Jurkat, Clone E6-1 (cell line): ENCODE measurements around the gene FGF22.
A peak's percentile ranks its signal among the peaks of the same experiment; 100 is the strongest.
"Not testable (repeated sequence)": the region's sequence is repeated elsewhere in the genome, so short reads cannot be mapped to it uniquely, and the experiment has no call there.

ENCODE experiments used
- DNase-seq: peaks from one replicate; pipeline ENCODE4 v3.0.0-alpha.2; 2011; ENCODE audit warnings: low read depth, low spot score
- H3K4me3 ChIP-seq: 2 replicates; pipeline ENCODE4 v1.5.1; 2011; ENCODE audit warnings: mild to moderate bottlenecking, low read length, control low read depth, moderate library complexity

Gene FGF22

DNA sequence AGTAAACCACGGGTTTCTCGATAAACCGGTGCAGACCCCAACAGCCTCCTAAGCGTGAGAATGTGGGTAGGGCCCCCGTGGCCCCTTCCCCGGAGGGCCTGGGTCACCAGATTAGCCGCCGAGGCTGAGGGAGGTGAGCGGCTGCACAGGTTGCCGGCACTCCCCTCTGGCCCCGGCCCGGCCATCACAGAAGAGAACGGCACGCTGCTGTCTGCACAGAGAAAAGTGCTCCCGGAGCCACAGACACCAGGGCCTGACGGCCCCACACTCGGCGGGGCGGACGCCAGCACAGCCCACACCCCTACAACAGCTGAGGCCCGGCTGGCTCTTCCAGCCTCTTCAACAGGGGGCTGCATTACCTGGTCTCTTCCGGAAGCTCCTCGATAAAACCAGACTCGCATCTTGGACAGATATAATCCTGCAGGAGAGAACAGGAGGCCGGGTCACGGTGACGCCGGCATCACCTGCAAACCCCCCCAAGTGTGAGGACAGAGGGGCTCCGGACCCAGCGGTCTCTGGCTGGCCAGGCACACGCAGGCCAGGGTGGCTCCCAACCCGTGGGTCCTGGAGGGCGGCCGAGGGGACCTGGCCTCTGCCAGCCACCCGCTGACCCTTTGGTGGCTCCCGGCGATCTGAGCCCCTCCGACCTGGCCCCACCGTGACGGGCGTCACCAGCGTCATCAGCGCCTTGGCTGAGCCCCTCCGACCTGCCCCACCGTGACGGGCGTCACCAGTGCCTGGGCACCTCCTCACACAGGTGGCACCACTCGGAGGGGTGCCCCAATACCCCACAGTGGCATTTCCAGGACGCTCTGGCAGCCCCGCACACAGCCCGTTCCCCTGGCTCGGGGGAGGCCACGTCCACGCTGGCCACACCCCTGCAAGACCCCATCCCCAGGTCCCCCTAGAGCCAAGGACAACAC is 13.0 kb downstream of the FGF22 start:
- DNase-seq, result no peak
- no peak overlapping the region for H3K4me3 ChIP-seq

DNA sequence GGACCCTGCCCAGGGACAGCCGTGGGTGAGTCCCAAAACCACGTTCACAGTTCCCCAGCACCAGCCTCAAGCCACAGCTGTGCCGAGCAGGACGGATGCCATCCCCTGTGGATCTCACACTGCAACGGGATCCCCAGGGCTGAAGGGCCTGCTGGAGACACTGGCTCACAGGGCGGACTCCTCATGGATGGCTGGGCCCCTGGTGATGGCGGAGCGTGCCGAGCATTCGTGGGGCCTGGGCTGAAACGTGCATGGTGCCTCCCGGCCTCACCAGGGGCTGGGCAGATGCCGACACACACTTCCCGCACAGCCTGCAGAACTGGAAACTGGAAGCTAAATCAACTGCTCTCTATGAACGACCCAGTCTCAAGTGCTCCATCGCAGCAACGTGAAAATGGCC is 13.7 kb downstream of the FGF22 start:
- no peak for DNase-seq
- no peak overlapping the region for H3K4me3 ChIP-seq

DNA sequence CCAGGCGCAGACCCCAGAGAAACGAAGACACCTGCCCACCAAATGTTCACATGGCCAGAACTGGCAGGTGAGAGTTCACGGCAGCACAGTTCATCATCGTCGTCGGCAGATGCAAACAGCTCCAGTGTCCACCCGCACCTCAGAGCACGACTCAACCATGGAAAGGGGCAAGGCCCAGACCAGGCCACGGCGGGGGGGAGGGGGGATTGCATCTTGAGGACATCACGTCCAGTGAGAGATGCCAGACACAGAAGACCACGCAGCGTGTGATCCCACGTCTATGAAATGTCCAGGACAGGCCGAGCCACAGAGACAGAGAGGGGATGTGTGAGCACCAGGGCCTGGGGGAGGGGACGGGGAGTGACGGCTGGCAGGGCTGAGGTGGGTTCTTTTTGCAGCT is 16.0 kb downstream of the FGF22 start:
- no peak overlapping the region for H3K4me3 ChIP-seq
- DNase-seq, result no peak

DNA sequence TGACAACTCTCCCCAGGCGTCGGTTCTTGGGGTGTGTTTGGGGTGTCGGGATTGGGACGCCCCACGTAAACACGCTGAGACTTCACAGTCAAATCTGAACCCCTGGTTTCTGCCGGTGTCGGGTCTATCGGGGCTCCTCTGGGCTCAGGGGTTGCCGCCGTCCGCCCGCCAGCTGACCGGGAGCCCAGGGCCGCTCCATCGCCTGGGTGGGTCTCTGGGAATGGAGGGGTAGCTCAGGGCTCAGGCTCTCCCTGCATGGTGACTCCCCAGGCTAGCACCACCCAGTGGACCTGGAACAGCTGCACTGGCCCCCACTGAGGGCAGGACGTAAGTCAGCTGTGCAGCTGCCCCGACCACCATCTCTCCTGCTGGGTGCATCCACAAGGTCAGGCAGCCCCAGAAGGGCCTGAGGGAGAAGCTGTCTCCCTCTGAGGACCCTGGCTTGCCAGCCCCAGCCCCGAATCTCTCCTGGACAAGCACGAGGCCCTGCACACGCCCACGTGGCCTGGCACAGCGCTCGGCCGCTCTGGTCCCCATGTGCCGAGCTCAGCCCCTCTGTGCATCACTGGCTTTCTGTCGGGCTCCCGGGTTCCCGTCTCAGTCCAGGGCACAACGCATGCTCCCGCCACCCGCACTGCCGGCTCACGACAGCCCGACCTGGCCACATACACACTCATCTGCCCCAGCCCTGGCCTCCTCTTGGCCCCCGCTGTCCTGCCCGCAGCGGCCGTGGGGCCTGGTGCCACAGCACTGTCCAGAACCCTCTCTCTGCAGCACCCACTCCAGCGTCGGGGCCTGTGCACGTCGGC is 17.3 kb downstream of the FGF22 start:
- no peak for DNase-seq
- H3K4me3 ChIP-seq, result no peak overlapping the region

DNA sequence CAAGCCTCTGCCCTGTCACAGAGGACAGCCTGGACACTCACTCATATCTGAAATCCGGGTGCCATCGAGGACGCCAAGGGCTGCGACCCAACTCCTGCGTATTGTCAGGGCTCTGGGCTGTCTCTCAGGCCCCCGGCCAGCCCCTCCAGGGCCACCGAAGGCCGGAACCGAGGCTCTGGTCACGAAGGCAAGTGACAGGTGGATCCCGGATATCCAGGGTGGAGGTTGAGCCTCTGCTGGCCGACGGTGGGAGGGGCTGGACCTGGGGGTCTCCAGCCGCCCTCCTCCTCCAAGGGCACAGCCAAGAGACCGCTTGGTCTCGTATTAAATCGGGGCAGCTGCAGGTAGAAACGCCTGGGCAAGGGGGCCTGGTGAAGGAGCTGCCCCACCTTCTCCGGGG is 17.9 kb downstream of the FGF22 start:
- no peak for DNase-seq
- H3K4me3 ChIP-seq, result no peak overlapping the region

DNA sequence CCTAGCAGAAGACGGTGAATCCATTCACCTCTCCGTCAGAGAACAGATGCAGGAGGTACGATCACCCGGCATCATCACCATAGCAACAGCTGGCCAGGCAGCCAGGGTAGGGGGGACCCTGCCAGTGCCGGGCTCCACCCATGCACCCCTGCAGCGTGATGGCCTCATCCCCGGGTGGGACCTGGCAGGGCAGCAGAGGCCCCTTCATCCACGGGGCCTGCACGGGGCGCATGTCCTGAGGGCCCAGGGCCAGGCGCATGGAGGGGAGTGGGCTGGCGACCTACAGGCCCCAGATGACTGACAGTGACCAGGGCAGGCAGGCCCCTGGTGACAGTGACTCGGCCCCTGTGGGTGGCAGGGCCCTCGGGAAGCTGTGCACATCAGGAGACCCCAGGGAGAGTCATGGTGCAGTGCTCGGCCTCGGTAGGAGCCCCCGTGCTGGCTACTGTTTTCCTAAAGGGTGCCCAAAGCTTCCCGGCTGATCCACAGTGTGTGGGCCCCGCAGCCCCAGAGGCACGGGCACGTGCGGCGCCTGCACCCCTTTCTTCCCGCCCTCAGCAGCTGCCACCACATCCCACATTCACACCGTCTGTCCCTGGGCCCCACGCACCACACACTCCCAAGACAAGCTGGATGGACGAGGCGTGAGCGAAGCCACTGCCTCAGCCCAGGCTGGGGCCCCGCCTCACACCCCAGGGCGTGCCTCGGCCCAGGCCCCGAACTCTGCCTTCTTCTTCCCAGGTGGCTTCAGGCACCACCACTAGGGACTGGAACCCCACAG is 18.6 kb downstream of the FGF22 start:
- H3K4me3 ChIP-seq, result no peak overlapping the region
- no peak for DNase-seq

DNA sequence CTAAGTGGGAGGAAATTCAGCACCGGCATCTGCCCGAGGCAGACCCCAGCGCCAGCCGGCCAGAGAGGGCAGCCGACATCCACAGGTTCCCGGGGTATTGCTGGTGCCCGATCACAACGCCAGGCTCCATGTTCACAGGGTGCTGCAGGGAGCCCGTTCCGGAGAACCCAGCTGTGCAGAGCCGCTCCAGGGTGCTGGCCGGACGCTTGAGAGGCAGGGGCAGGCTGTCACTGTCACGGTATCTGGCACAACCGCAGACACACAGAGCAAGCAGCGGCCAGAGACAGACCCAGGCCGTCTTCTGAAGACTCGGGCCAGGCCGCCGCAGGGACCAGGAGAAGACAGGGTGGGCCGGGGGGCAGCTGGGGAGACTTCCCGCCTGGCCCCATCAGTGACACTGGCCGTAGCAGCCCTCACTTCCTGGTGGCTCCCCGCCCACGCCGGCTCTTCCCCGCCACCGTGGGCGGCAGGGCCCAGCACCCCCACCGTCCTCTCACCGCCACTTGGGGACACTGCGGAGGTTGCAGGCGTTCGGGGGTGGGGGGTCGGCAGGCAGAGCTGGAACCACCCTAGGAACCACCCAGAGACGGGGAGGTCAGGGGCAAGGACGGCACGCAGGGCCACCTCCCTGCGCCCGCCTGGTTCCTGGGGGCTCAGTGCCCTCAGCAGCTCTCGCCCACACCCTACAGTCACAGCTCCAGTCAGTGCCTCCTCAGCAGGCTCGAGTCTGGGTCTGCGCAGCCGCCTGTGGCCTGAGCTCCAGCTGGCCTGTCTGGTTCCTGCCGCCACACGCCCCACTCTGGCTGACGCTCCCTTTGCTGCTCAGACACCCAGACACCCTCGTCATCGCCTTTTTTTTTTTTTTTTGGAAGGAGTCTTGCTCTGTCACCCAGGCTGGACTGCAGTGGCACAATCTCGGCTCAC is 19.5 kb downstream of the FGF22 start:
- no peak for DNase-seq
- no peak overlapping the region for H3K4me3 ChIP-seq

DNA sequence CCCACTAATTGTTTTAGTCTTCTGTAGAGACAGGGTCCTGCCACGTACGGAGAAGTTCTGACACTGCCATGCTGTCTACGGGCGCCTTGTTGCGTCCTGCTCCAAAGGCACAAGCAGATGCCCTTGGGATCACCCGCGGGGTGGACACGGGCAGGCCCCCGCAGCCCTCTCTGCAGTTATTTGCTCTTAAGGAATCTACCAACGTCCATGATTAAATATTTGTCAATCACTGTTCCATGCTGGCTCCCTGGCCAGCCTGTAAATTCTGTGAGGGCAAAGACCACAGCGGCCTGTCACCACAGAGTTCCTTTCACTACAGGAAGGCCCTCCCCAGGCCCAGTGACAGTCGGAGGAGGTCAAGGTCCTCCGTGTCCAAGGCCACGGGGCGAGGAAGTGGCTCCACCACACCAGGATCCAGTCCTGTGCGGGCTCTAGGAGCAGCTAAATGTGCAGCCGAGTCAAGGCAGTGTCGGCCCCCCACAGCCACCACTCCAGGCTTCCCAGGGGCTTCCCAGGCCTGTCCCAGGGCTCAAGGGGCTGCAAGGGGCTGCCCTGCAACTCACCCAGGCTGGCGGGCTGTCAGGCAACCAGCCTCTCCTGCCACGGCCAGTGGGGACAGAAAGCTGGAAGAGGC is 21.2 kb downstream of the FGF22 start:
- H3K4me3 ChIP-seq, result peak overlapping the region; percentile 88
- no peak for DNase-seq

DNA sequence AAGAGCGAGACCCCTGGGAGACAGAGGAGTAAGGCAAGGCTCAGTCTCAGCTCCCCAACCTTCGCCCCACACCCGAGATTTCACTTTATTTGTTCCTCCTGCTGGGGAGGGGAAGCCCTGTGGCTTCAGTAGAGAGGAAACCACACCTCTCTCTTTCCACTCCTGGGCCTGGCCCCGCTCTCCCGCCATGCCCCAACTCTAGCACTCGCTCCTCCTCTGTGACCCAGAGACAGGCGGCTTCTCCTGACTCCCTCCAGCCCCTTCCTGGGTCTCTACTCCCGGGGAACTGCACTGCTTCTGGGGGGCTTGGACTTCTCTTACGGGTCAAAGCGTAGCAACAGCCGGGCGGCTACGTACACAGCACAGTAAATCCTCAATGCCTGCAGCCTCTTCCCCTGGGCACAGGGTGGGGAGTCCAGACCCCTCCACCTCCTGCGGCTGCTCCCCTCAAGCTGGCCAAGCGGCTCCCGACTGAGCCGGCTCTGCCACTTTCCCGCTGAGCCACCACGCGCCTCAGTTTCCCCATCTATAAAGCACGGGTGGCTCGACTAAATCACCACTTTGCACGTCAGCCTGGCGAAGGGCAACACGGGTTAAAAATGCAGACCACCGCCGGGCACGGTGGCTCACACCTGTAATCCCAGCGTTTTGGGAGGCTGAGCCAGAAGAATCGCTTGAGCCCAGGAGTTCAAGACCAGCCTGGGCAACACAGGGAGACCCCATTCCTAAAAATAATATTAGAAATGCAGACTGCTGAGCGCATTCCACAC is 21.9 kb downstream of the FGF22 start:
- no peak for DNase-seq
- H3K4me3 ChIP-seq, result peak overlapping the region; percentile 88

DNA sequence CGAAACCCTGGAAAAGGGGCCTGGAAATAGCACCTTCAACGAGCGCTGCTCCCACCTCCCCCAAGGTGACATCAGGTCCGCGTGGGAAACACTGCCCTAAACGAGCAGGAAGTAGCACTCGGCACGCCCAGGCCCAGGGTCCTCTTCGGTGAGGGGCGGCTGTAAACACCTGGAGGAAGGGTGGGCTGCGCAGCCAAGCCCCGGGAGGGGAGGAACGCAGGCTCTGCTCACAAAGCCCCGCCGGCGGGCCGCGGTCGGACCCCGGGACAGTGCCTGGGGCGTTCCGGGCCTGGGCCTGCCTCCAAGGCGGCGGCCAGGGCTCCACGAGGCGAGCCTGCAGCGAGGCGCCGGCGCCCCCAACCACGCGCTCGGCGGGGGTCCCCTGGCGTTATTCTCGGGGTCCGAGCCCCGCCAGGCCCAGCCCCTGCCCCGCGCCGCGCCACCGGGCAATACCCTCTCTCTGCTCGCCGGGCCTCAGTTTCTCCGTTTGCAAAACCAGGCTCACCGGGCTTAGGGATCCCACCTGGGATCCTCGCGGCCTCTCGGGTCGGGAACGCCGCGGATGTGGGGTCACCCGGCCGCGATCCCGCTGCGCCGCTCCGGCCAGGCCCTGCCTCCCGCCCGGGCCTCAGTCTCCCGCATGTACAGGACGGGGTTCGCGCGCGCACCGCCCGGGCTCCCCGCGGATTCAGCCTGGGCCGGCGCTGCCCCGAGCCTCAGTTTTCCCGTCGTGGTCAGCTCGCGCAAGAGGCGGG is 22.7 kb downstream of the FGF22 start:
- peak overlapping the region; percentile 88 for H3K4me3 ChIP-seq
- peak; percentile 55 for DNase-seq

DNA sequence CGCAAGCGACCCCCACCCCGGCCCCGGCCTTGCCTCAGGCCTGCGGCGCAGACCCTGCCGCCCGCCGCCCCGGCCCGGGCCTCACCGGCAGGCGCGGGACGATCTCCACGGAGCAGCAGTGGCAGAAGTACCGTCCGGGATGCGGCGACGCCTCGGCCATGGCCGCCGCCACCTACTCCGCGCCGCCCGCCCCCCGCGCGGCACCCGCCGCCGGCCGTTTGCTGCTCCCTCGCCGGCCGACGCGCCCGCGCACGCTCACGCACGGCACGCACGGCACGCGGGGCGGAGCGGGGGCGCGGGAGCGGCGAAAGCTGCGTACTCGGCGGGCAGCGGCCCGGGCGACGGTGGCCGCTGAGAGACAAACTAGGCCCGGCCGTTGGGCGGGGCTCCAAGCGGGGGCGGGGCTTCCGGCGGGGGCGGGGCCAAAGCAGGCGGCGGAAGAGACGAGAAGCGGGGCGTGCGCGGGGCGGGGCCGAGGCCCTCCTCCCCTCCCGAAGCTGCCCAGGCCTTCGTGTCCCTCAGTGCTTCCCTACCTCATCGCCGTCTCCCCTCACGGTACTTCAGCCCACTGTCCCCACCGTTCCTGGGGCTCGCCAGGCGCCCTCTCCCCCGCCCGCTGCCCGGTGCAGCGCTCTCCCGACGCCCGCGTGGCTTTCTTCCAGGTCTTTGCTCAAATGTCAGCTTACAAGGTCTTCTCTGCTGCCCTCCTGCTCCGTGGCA is 23.4 kb downstream of the FGF22 start, which contains the start of gene RNF126:
RNF126 (minus strand) TSS at position 253 of the 720 bp plus-strand sequence; CDS start at position 160, 93 bp downstream.
- peak; percentile 84 for DNase-seq

DNA sequence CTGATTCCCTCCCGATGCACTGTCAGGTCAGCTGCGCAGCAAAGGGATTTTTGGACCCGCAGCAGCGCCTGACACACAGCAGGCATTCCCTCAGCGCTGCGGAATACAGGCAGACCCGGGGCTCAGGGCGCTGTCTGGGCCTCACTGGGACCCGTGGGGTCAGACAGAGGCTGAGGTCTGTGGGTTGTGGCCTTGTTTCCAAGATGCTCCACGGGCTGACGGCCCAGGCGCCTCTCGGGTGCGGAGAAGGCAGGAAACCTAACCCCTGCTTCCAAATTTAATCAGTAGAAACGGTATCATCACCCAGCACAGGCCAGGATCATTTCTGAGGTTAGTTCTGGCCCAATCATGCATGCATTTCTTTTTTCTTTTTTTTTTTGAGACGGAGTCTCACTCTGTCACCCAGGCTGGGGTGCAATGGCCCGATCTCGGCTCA is 24.0 kb downstream of the FGF22 start:
- peak overlapping the region; percentile 58 for H3K4me3 ChIP-seq
- DNase-seq, result no peak

More for the DNA sequence above, 23.4 kb downstream of the FGF22 start, which contains the start of gene RNF126:
- peak within 1 kb of the TSS; percentile 88 for H3K4me3 ChIP-seq

DNA sequence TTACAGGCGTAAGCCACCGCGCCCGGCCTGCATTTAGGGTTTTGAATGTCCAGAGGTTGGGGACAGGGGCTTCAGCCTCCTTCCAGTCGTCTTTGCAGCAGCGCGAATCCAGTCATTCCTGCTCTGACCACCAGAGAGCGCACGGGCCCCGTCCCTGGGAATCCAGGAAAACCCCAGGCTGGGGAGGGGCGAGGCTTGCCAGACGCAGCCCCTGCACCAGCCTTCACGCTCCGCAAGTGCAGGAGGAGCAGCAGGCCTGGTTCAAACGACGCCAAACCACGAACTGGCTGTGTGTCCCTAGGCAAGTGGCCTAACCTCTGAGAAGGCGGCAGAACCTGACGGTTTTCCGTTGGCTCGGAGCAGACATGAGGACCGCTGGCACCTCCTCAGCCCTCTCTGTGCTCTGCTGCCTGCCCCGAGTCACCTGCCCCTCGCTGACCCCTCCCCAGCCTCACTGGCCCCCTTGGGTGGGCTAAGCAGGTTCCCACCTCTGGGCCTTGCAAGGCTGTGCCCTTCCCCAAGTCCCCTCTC is 25.3 kb downstream of the FGF22 start:
- DNase-seq, result peak; percentile 62

DNA sequence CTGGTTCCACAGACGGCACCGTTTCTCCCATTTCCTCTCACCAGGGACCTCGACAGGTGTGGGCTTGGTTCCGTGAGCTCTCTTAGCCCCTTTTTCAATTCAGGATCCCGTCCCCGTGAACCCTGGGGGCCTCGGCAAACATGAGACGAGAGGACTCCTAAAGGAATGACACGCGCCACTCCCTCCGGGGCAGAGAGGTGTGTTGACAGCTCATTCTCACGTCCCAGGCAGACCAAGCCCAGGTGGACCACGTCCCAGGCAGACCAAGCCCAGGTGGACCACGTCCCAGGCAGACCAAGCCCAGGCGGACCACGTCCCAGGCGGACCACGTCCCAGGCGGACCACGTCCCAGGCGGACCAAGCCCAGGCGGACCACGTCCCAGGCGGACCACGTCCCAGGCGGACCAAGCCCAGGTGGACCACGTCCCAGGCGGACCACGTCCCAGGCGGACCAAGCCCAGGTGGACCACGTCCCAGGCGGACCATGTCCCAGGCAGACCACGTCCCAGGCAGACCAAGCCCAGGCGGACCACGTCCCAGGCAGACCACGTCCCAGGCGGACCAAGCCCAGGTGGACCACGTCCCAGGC is 27.4 kb downstream of the FGF22 start:
- DNase-seq, H3K4me3 ChIP-seq: not testable (repeated sequence)

More for the DNA sequence above, 25.3 kb downstream of the FGF22 start:
- no peak overlapping the region for H3K4me3 ChIP-seq
